GM19023 (cell line): ENCODE data around the gene CCDC170.

Source experiments
- ATAC-seq: cut with Tn5 transposase; IDR thresholded peaks from one replicate; pipeline ENCODE4 v1.9.1; 2021; ENCODE audit warnings: mild to moderate bottlenecking, moderate library complexity; ENCODE audit not compliant: unreplicated experiment

CCDC170 gene

DNA sequence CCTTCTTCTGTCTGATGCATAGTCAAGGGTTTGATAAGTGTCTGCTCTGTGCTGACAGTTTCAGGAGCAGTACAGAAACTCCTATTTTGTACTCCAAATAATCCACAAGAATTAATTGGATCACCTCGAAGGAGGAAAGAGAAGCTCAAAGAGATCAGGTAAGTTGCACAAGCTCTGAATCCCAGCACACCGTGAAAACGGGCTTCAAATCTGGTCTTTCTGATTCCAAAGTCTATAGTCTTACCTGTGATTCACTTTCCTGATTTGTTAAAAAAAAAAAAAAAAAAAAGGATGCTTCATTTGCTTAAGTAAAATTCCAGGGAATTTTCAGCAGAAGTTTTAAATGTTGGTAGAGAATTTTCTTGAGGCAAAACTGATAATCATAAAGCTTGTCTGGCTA, 157.8 kb downstream of the CCDC170 start:
- no peak for ATAC-seq

DNA sequence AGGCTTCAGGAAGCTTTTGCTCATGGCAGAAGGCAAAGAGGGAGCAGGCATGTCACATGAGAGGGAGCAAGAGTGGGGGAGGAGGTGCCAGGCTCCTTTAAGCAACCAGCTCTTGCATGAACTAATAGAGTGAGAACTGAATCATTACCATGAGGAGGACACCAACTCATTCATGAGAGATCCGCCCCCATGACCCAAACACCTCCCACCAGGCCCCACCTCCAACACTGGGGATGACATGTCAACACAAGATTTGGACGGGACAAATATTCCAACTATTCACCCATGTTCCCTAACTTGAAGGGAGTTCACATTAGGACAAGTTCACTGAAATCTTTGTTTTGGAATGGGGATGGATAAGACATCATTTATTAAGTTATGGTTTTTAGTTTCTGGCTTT, 158.5 kb downstream of the CCDC170 start:
- ATAC-seq = no peak

DNA sequence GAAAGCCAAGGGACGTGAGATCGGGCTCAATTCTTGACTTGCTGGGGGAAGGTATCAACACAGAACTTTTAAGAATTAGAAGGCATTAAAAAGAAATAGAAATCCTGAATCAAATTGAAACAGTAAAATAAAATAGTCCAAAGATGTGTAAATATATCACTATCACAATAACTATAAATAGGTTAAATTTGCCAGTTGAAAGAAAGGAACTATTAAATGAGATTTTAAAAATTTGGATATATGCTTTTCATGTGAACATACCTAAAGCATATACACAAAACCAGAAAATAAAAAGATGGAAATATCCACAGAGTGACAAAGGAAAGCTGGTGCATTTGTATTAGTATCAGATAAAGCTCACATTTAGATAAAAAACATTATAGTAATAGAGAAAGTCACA, 161.3 kb downstream of the CCDC170 start:
- no peak for ATAC-seq

DNA sequence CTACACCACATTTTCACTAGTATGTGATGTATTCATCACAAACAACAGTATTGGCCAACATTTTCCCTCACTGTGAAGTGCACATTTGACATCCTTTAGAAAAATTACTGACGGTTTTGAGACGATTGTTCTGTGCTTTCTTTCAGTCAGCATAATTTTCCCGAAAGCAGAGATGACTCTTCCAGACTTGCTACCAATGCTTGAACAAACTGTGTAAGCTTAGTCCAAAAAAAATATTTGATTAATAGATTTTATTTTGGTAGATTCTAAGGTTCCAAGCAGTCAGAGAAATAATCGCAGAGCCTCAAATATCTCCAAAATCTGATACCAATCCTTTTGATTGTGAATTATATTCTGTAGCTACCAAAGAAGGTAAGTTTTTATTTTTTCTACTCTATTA, 162.6 kb downstream of the CCDC170 start:
- ATAC-seq = no peak

DNA sequence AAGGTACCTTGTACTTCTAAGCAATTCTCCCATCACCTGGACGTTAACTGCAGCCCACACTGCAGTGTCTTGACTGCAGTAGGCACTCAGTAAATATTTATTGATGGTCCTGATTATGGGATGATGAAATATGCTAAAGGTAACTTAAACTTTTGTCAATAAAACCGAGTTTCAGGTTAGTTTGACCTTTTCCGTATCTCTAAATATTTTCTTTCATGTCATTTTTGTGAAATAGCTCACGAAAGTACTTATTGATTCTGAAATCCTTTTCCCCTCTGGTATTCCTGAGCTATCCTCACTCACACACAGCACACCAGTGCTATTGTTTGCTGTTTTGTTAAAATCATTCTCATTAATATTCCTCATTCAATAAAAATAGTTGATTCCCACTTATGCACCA, 164.3 kb downstream of the CCDC170 start:
- no peak for ATAC-seq

DNA sequence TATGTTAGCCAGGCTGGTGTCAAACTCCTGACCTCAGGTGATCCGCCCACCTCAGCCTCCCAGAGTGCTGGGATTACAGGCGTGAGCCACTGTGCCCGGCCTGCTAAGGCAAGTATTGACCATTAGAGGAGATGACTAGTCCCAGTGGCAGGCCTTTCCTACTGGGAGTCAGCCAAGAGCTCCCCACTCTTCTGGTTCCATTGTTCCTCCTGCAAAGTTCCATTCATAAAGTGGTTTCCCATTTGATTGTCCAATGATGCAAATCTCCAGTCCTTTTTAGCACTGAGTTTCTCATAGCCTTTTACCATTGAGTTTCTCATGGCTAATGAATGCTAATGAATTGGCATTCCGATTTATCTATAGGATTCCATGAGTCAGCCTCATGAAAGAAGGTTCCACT, 165.4 kb downstream of the CCDC170 start:
- ATAC-seq = no peak

DNA sequence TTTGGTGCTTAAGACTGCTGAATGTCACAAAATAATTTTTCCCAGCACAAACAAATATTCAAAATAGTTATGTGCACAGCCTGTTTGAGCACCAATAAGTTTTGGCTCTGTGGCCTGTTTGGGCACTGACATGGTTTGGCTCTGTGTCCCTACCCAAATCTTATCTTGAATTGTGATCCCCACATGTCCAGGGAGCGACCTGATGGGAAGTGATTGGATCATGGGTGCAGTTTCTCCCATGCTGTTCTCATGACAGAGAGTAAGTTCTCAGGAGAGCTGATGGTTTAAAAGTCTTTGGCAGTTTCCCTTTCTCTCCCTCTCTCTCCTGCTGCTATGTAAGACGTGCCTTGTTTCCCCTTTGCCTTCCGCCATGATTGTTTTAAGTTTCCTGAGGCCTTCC, 167.7 kb downstream of the CCDC170 start:
- no peak for ATAC-seq

DNA sequence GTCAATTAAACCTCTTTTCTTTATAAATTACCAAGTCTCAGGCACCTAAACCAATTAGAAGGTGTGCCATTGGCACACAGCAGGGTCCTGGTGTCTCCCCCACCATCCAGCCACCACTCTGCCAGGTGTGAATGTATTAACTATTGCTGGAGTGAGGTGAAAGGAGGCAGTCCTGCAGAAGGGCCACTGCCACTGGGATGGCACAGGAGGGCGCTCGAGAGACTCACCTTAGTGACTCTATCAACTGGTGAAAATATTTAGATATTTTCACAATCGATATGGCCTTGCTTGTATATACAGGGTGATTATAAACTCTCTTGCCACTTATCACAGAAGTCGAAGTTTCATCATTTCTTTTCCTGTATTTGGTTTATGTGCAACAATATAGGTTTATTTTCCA, 168.1 kb downstream of the CCDC170 start:
- no peak for ATAC-seq

DNA sequence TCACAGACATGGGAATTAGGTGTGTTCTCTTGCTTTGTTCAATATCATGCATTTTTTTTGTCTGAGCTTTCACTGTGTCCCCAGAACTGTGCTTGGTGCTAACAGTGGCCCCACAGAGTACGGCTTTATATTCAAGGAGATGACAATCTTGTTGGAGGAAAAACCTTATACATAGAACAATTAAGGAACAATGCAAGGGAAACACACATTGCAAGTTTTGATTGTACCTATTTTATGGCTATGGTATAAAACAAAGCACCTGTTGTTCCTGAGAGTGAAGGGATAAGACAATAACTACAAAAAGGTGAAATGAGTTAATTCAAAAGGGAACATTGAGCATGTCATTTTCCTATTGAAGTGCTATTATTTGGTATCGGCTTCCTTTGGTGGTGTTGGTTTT, 169.7 kb downstream of the CCDC170 start:
- ATAC-seq = no peak

DNA sequence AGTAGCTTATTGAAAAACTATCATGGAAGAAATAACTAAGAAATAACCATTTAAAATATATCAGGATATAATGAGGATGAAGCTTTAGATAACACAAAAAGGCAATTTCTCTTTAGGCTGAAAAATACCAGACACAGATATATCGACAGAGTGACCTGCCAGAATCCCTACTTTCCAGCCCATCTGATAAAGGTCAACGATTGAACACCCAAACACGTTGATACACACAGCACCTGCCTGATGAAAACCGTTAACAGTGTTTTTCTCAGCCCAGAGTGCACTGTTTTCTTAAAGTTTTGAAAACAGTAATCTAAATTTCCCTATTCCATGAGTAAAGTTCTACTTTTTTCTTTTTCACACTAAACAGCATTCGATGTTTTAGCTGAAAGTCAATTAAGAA, 170.6 kb downstream of the CCDC170 start:
- no peak for ATAC-seq

DNA sequence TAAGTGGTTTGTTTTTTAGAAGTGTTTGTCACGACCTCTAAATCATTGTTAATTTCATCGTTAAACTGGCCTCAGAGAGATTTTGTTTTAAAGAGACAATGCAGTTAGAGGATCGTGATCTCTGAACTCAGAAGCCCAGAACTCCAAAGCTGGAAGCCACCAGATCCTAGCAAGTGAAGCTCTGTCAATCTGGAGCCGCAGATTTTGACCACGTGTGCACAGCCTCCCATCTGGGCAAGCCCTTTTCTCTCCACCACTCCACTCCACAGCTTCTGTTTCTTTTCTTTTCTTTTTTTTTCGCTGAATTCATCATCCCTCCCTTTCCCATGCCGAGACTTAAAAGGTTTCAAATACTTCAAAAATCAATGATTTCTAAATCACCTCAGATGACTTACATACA, 171.5 kb downstream of the CCDC170 start:
- ATAC-seq = no peak

DNA sequence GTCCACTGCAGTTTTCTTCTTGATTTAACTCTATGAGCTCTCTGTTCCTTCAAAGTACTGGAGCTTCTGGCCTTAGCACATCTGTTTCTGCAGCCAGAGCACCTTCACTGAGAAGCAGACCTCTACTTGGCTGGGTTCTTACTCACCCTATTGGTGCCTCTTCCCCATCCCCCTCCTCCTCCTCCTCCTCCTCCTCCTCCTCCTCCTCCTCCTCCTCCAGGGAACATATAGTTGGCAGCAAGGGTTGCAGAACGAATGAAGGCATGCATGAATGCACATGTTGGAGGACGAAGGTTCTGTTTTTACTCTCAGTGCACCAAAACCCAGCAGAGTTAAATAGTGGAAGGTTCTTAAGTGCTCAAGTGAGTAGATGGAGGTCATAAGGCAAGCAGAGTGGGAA, 172.7 kb downstream of the CCDC170 start:
- ATAC-seq = no peak

DNA sequence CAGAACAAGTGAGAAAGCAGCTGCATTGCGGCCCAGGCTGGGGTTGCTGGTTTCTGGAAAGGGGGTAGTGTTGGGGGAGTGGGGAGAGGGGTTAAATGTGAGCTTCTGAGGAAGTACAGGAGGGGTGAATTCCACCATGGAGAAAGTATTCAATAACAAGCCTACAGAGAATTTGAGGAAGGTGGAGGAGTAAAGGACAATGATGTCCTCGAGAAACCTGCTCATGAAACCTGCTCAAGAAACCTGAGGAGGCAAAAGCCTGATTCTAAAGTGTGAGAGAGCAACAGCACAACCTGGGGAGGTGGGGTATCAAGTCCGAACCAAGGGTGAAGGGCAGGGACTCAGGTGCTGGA, 175.4 kb downstream of the CCDC170 start:
- no peak for ATAC-seq

DNA sequence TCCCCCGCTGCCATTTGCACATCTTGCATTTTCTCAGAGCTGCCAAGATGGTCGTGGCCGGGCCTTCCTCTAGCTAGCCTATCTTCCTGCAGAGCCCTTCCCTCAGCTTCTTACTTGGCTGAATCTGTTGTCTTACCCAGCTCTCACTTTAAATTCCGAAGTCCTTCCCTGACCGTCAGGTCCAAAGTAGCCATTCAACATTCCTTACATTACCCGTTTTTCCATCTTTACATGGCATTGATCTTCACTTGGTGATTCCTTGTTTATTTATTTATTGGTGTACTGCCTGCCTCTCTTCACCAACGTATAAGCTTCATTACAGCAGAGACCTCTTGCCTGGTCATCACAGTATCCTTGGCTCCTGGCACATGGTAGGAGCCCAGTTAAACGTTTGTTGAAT, 176.3 kb downstream of the CCDC170 start:
- no peak for ATAC-seq
